Measurements from ENCODE around the gene CCDC6.
"Not testable (repeated sequence)": the region's sequence is repeated elsewhere in the genome, so short reads cannot be mapped to it uniquely, and the experiment has no call there.

CCDC6 gene

DNA sequence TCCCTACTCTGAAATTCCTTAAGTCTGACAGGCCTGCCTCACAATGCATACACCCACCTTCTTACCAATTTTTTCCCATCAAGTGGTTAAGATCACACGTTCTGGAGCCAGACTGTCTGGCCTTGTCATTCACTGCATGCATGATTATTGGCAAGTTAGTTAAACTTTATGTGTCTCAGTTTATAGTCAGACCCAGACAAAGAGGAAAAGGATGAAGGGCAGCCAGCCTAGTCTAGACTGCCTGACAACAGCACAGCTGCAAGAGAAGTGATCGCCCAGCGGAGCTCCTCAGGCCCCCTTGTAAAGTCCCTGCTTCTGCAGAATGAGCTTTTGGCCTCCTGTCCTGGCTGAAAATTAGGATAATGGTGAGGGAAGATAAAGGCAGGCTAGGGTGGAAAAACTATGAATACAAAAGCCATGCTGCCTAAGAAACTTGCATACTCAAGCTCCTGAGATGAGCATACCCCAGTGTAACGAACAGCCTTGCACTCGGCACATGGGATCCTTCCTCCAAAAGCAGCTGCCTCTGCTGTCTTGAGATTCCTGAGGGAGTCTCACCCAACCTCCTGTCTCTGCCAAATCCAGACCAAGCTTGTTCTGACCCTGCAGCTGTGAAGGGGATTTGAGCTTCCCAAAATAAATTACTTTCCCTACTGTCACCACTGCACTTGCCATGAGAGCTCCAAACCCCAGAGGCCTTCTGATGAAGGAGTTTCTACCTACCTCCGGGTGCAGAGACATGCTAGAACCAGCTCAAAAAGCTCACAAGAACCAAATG lies 126.4 kb downstream of the CCDC6 start:
- Mint-ChIP-seq H3K36me3 (ENCODE audit: low read depth) (no peaks in the 10 kb centered on the region), H3K27ac (no peak overlapping the region), H3K4me3 (no peak overlapping the region), H3K9me3 (peaks cover 6% of the 10 kb centered on the region), H3K4me1 (ENCODE audit: low read depth) (no peaks in the 10 kb centered on the region), H3K27me3 (no peaks in the 10 kb centered on the region)
- DNase-seq = no peak

DNA sequence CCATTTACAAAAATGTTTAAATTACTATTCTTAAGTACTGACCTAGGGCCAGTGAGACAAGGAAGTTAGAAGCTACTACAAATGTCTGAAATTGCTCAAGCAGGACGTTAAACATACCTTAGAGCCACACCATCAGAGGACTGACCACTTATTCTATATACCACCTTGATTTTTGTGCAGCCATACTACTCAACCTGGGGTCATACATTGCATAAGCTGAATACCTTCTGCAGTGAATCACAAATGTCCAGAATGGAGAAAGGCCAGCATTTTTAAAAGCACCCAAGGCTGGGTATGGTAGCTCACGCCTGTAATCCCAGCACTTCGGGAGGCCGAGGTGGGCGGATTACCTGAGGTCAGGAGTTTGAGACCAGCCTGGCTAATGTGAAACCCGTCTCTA lies 131.9 kb downstream of the CCDC6 start:
- no peaks in the 10 kb centered on the region for H3K36me3 Mint-ChIP-seq (ENCODE audit: low read depth)
- H3K4me3 Mint-ChIP-seq = no peak overlapping the region
- no peak for DNase-seq
- no peaks in the 10 kb centered on the region for H3K4me1 Mint-ChIP-seq (ENCODE audit: low read depth)
- no peaks in the 10 kb centered on the region for H3K27me3 Mint-ChIP-seq
- H3K27ac Mint-ChIP-seq = no peak overlapping the region
- peaks cover 6% of the 10 kb centered on the region for H3K9me3 Mint-ChIP-seq

DNA sequence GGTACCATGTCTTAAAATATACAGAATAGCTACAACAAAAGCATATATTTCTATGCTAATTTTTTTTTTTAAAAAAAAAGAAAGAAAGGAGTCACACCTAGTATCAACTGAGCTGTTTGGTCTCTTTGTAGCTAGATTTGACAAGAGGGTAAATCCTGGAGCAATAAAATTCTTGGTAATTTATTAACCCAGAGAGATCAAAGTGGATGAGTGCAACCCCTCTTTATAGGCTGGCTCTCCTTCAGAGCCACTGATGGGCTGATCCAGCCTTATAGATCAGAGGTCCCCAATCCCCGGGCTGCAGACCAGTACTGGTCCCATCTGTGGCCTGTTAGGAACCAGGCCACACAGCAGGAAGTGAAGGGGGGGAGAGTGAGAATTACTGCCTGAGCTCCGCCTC lies 133.3 kb downstream of the CCDC6 start:
- no peak for DNase-seq
- Mint-ChIP-seq H3K27ac (no peak overlapping the region), H3K36me3 (ENCODE audit: low read depth) (no peaks in the 10 kb centered on the region), H3K27me3 (no peaks in the 10 kb centered on the region), H3K4me1 (ENCODE audit: low read depth) (no peaks in the 10 kb centered on the region), H3K4me3 (no peak overlapping the region), H3K9me3 (peaks cover 4% of the 10 kb centered on the region)

DNA sequence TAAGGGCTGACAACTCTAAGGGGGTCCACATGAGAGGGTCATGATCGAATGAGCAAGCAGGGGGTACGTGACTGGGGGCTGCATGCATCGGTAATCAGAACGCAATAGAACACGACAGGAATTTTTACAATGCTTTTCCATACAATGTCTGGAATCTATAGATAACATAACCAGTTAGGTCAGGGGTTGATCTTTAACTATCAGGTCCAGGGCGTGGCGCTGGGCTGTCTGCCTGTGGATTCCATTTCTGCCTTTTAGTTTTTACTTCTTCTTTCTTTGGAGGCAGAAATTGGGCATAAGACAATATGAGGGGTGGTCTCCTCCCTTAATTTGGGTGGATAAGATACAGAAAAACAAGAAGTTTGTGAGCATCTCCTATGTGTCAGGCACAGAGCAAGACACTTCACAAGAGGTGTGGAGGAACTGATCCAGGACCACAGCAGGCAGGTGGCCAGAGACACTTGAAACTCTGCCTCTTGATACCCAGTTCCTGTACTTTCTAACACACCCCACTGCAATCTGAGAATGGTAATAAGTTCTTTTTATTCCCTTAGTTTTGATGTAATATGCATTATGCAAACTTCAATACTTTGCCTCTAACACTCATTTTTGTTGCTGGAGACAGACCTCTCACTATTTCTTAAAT lies 135.1 kb downstream of the CCDC6 start:
- no peaks in the 10 kb centered on the region for H3K27me3 Mint-ChIP-seq
- no peaks in the 10 kb centered on the region for H3K36me3 Mint-ChIP-seq (ENCODE audit: low read depth)
- no peaks in the 10 kb centered on the region for H3K9me3 Mint-ChIP-seq
- H3K4me1 Mint-ChIP-seq (ENCODE audit: low read depth) = no peaks in the 10 kb centered on the region
- H3K4me3 Mint-ChIP-seq = no peak overlapping the region
- DNase-seq = no peak
- no peak overlapping the region for H3K27ac Mint-ChIP-seq

DNA sequence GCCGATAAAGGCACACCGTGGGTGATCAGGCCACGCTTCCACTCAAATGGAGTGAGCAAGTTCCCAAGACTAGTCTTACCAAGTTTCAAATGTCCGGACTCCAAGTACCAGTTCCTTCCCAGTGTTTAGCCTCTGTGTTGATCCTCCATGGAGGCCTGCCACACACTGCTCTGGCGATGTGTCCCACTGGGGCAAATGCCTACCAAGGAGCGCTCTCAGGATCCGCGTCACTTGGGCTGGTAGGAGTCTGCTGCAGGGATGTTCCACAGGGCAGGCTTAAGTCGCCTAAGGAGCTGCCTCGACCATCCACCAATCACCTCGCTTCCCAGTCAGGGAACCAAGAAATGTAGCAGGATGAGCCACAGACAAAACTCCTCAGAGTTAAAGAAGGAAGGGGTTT lies 135.7 kb downstream of the CCDC6 start:
- Mint-ChIP-seq H3K36me3 (ENCODE audit: low read depth) (no peaks in the 10 kb centered on the region), H3K4me3 (no peak overlapping the region), H3K9me3 (no peaks in the 10 kb centered on the region), H3K4me1 (ENCODE audit: low read depth) (no peaks in the 10 kb centered on the region), H3K27me3 (no peaks in the 10 kb centered on the region), H3K27ac (no peak overlapping the region)
- no peak for DNase-seq

DNA sequence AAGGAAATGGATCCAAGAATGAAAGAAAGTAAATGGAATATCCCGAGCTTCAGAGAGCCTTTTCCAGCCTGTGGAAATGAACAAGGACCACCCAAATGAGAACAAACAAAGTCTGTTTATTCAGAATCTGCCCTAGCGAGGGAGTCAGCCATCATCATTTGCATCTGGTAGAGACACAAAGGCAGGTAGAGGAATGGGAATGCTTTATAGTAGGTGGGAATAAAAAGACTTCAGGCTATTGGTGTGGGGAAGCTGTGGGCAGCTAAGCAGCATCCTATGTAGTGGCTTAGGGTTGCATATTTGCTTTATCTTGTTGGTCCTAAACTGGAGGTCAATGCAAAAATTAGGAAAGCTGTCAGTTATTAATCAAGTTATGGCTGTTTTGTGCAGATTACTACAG lies 143.9 kb downstream of the CCDC6 start:
- no peak for DNase-seq
- no peak overlapping the region for H3K27ac Mint-ChIP-seq
- H3K36me3 Mint-ChIP-seq (ENCODE audit: low read depth) = no peaks in the 10 kb centered on the region
- peaks cover 4% of the 10 kb centered on the region for H3K27me3 Mint-ChIP-seq
- H3K4me1 Mint-ChIP-seq (ENCODE audit: low read depth) = no peaks in the 10 kb centered on the region
- no peak overlapping the region for H3K4me3 Mint-ChIP-seq
- H3K9me3 Mint-ChIP-seq = no peaks in the 10 kb centered on the region

DNA sequence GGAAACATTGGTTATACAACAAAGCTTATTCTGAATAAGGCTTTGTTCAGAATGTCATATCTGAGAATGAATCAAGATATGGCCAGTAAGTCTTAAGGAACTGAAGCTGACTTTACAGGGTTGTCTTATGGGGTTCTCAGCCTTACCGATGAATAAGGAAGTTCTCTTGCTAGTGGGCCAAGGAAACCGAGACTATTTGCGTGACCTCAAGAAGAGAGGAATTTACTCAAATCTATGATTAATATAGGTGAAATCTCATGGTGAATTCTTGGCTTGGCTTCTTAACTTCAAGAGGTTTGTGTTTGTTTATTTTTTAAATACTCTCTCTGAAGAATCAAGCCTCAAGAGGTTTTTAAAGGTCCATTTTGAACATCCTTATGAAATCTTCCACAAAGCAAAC lies 148.4 kb downstream of the CCDC6 start:
- H3K36me3 Mint-ChIP-seq (ENCODE audit: low read depth) = no peaks in the 10 kb centered on the region
- no peaks in the 10 kb centered on the region for H3K27me3 Mint-ChIP-seq
- H3K4me3 Mint-ChIP-seq = no peak overlapping the region
- no peak for DNase-seq
- H3K4me1 Mint-ChIP-seq (ENCODE audit: low read depth) = no peaks in the 10 kb centered on the region
- H3K27ac Mint-ChIP-seq = no peak overlapping the region
- H3K9me3 Mint-ChIP-seq = no peaks in the 10 kb centered on the region

DNA sequence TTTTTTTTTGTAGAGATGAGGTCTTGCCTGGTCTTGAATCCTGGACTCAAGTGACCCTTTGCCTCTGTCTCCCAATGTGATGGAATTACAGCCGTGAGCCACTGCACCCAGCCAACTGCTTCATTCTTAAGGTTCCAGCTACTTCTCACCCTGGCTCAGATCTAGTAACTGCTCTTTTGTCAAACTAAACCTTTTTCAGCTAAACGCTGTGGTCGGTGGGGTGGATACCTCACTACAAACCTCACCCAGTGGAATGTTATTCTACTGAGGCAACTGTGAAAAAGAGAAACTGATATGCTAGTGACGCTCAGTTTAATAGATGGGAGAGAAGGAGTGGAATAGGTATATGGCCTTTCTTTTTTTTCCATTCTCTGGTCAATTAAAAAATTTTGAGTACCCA lies 151.4 kb downstream of the CCDC6 start:
- Mint-ChIP-seq H3K9me3 (no peaks in the 10 kb centered on the region), H3K4me1 (ENCODE audit: low read depth) (no peaks in the 10 kb centered on the region), H3K27ac (no peak overlapping the region), H3K4me3 (no peak overlapping the region), H3K36me3 (ENCODE audit: low read depth) (no peaks in the 10 kb centered on the region), H3K27me3 (peaks cover 11% of the 10 kb centered on the region)
- DNase-seq = no peak

DNA sequence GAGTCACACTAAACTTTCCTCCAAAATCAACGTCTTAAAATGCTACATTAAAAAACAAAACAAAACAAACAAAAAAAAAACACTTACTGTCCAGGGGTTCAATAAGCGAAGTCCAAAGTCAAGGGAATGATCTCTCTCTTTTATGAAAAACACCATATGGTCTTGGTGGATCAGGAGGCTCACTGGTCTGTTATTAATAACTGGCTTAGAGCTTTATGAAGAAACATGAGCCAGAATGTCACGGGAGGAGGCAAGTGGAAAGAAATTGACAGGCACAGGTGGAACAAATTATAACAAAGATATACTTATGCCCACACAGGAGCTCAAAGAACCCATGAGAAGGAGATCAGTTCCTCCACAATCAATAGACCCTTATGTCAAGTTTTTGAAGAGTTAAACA lies 153.1 kb downstream of the CCDC6 start, which contains the start of gene MRLN:
Gene MRLN (minus strand): TSS at position 189 of the 400 bp plus-strand sequence.
- no peak within 1 kb of the TSS for H3K27ac Mint-ChIP-seq
- H3K36me3 Mint-ChIP-seq (ENCODE audit: low read depth) = no peaks in the 10 kb centered on the region
- no peaks in the 10 kb centered on the region for H3K4me1 Mint-ChIP-seq (ENCODE audit: low read depth)
- DNase-seq = no peak
- H3K9me3 Mint-ChIP-seq = no peaks in the 10 kb centered on the region
- peaks cover 21% of the 10 kb centered on the region for H3K27me3 Mint-ChIP-seq
- no peak within 1 kb of the TSS for H3K4me3 Mint-ChIP-seq

DNA sequence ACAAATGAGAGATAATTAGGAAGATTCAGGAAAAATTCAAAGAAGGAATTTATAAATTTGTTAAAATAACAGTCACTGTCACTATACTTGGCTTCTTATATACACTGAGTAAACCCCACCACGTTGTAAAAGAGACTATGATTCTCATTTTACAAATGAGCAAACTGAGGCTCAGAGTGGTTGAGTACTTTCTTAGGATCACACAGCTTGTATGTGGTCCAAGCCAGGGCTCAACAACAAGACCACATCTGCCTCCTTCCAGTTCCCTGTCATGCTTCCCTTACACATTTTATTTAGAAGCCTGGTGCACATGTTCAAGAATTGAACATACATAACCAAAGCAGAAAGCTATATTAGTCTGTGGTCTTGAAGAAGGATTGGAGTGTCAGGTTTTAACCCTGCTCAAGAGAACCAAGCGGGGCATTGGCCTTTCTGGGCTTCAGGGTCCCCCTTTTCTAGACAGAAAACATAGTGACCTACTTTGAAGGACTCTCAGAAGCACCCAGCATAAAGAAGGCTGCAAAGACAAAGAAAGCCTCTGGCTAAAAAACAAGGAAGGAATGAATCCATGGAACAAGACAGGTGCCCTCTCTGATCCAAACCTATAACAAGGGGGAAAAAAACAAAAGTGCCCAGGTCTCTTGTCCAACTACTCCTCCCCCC lies 153.9 kb downstream of the CCDC6 start:
- Mint-ChIP-seq H3K4me3 (no peak overlapping the region), H3K9me3 (no peaks in the 10 kb centered on the region), H3K36me3 (ENCODE audit: low read depth) (no peaks in the 10 kb centered on the region), H3K4me1 (ENCODE audit: low read depth) (no peaks in the 10 kb centered on the region), H3K27ac (no peak overlapping the region), H3K27me3 (peaks cover 27% of the 10 kb centered on the region)
- no peak for DNase-seq

DNA sequence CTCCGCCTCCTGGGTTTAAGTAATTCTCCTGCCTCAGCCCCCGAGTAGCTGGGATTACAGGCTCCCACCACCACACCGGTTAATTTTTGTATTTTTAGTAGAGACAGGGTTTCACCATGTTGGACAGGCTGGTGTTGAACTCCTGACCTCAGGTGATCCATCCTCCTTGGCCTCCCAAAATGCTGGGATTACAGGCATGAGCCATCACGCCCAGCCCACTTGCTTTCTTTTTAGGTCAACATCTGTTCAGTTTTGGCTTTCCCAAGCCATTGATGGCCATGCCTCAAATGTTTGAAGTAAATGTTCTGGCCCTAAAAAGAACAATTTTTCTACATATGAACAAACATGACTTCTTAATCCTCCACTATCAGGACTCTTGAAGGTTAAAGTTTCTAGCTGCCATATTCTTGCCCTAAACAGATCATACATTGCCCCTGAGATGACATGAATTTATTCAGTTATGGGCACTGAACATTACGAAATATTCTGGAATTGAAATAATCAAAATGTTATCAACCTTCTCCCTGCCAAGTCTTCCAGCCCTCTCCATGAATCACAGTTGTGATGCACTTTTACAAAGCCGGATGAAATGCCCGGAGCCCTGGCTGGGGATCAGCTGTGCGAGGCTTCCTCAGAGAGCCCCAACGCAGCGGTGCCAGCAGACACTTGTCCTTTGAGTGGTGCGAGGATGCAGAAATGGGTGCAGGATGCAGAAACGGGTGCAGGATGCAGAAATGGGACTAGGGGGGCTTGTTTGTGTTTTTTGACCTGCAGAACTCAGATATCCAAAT lies 156.0 kb downstream of the CCDC6 start:
- Mint-ChIP-seq H3K4me3 (no peak overlapping the region), H3K36me3 (ENCODE audit: low read depth) (no peaks in the 10 kb centered on the region), H3K4me1 (ENCODE audit: low read depth) (no peaks in the 10 kb centered on the region), H3K9me3 (no peaks in the 10 kb centered on the region), H3K27me3 (peaks cover 27% of the 10 kb centered on the region), H3K27ac (no peak overlapping the region)
- DNase-seq = no peak

DNA sequence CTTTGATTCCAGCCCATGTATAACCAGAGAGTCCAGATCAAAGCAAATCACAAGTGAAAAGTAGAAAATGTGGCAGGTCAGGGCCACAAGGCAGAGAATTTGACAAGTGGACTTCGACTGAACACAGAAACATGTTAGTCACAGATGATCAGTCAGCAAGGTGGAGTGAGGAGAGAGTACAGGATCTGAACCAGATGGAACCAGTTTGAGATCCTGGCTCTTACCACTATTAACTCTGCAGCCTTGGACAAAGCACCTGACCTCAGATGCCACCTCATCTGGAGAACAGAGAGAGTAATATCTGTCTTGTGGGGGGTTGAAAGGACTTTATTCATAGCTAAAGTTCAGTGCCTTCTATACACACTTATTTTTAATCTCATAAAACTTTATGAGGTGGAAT lies 157.5 kb downstream of the CCDC6 start:
- H3K27me3 Mint-ChIP-seq = peaks cover 27% of the 10 kb centered on the region
- no peaks in the 10 kb centered on the region for H3K4me1 Mint-ChIP-seq (ENCODE audit: low read depth)
- H3K27ac Mint-ChIP-seq = no peak overlapping the region
- DNase-seq = no peak
- H3K9me3 Mint-ChIP-seq = no peaks in the 10 kb centered on the region
- H3K4me3 Mint-ChIP-seq = no peak overlapping the region
- no peaks in the 10 kb centered on the region for H3K36me3 Mint-ChIP-seq (ENCODE audit: low read depth)

DNA sequence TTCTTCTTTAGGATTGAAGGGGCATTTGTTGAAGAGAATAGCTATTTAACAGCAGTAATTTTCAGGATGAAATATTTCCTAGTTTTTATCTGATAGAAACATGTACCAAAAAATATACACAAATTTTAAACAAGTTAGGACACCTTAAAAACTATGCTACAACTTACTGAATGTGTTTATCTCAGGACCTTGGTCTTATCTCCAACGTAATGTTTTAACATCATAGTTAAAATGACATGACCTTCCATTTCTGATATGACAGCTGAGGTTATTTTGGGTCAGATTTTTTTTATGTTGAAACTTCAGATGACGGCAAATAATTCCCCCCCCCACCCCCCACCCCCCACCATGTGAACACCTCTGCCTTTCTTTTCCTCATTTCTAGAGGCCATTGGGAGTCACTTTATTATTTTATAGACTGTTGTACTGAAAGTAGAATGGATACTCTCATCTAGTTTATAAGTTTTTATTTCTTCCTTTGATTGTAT lies 161.1 kb downstream of the CCDC6 start:
- Mint-ChIP-seq H3K27me3 (peaks cover 17% of the 10 kb centered on the region), H3K4me3 (no peak overlapping the region), H3K27ac (no peak overlapping the region), H3K4me1 (ENCODE audit: low read depth) (no peaks in the 10 kb centered on the region), H3K9me3 (no peaks in the 10 kb centered on the region), H3K36me3 (ENCODE audit: low read depth) (no peaks in the 10 kb centered on the region)
- DNase-seq = no peak

DNA sequence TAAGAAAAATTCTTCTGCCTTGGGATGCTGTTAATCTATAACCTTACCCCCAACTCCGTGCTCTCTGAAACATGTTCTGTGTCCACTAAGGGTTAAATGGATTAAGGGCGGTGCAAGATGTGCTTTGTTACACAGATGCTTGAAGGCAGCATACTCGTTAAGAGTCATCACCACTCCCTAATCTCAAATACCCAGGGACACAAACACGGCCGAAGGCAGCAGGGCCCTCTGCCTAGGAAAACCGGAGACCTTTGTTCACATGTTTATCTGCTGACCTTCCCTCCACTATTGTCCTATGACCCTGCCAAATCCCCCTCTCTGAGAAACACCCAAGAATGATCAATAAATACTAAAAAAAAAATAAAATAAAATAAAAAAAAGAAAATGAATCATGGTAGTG lies 161.6 kb downstream of the CCDC6 start:
- not testable (repeated sequence) for DNase-seq; H3K4me3 Mint-ChIP-seq; H3K36me3 Mint-ChIP-seq (ENCODE audit: low read depth); H3K27ac Mint-ChIP-seq; H3K4me1 Mint-ChIP-seq (ENCODE audit: low read depth); H3K9me3 Mint-ChIP-seq
- peaks cover 16% of the 10 kb centered on the region for H3K27me3 Mint-ChIP-seq
